ENCODE measurements around the gene HDAC11. TPM values are rescaled to one million over a fixed set of nuclear protein-coding genes. Genes with fewer than 3 reads are reported as not detected.

The HDAC11 gene
- total RNA-seq, 4 donors from 2014 or later, result 15.8 to 41.0 (median 32.2) TPM

DNA sequence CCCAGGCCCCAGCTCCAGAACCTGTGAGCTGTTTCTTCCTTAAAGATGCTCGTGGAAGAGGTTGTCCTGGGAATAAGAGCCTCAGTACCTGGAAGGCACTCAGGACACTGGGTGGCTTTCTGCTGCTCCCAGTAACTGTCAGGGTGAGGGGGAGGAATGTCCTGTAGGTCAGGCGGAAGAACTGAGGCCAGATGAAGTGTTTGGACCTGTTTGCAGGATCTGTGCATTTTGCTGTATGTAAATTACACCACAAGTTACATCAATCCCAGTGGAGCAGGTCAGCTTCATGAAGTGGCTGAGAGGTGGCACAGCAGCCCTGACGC is 27.1 kb downstream of the HDAC11 start:
- no peak for DNase-seq (ENCODE audit: extremely low spot score)
- H3K36me3 ChIP-seq, result peaks cover 4 to 38% (median 13%) of the 10 kb centered on the region in 4 donors
- H3K4me1 ChIP-seq, result peaks cover 0 to 13% (median 10%) of the 10 kb centered on the region in 4 donors
- H3K9me3 ChIP-seq, result no peaks in the 10 kb centered on the region
- intact Hi-C loops (cut with DNase I), result no loop called here
- TF ChIP-seq POLR2AphosphoS5 (IDR thresholded peaks at IDR 0.05) (no peak), POLR2A (IDR thresholded peaks at IDR 0.05; ENCODE audit: low read depth) (no peak), EP300 (IDR thresholded peaks at IDR 0.05) (no peak)
- TF ChIP-seq, protein P1, sequence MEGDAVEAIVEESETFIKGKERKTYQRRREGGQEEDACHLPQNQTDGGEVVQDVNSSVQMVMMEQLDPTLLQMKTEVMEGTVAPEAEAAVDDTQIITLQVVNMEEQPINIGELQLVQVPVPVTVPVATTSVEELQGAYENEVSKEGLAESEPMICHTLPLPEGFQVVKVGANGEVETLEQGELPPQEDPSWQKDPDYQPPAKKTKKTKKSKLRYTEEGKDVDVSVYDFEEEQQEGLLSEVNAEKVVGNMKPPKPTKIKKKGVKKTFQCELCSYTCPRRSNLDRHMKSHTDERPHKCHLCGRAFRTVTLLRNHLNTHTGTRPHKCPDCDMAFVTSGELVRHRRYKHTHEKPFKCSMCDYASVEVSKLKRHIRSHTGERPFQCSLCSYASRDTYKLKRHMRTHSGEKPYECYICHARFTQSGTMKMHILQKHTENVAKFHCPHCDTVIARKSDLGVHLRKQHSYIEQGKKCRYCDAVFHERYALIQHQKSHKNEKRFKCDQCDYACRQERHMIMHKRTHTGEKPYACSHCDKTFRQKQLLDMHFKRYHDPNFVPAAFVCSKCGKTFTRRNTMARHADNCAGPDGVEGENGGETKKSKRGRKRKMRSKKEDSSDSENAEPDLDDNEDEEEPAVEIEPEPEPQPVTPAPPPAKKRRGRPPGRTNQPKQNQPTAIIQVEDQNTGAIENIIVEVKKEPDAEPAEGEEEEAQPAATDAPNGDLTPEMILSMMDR (IDR thresholded peaks at IDR 0.05), result no peak
- H3K4me3 ChIP-seq, result no peak overlapping the region
- H3K27me3 ChIP-seq, result no peaks in the 10 kb centered on the region
- WGBS, result 71% methylated on average over 3 of the region's 3 CpGs
- H3K27ac ChIP-seq (replicated peaks in 1 of 4), result no peak overlapping the region

- no peaks in the 10 kb centered on the region for H3K27me3 ChIP-seq
- H3K4me1 ChIP-seq, result peaks cover 0 to 13% (median 10%) of the 10 kb centered on the region in 4 donors
- WGBS, result 34% methylated on average over 11 of the region's 20 CpGs
- H3K36me3 ChIP-seq, result peaks cover 4 to 33% (median 13%) of the 10 kb centered on the region in 4 donors
- H3K4me3 ChIP-seq, result no peak overlapping the region
- H3K9me3 ChIP-seq, result no peaks in the 10 kb centered on the region
- intact Hi-C loops (cut with DNase I), result no loop called here
- H3K27ac ChIP-seq (replicated peaks in 1 of 4), result no peak overlapping the region
- TF ChIP-seq EP300 (IDR thresholded peaks at IDR 0.05) (no peak), POLR2A (IDR thresholded peaks at IDR 0.05; ENCODE audit: low read depth) (no peak), POLR2AphosphoS5 (IDR thresholded peaks at IDR 0.05) (no peak)
- TF ChIP-seq, protein P1 (IDR thresholded peaks at IDR 0.05), result no peak
- DNase-seq (ENCODE audit: extremely low spot score), result no peak
Measured at GRCh38 chr3:13507570-13508339, 27.6 kb downstream of the HDAC11 start.

DNA sequence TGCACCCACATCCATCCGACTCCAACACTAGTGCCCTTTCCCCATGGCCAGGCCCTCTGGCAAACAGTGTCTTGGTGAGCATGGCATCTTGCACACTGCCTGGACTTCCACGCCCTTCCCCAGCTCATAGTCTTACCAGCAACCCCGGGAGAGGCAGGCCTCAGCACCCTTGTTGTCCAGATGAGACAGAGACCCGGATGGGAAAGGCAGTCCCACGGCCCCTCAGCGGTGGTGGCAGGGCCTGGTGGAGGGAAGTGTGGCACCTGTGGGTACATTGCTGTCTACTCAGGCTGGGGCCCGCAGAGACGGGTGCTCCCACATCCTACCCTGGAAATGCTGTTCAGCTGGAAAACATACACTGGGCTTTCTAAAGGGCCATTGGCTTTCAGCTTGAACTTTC is 28.4 kb downstream of the HDAC11 start:
- Histone ChIP-seq H3K4me1 (peaks cover 0 to 13% (median 10%) of the 10 kb centered on the region in 4 donors), H3K36me3 (peaks cover 0 to 25% (median 12%) of the 10 kb centered on the region in 4 donors), H3K27ac (replicated peaks in 1 of 4) (no peak overlapping the region), H3K27me3 (no peaks in the 10 kb centered on the region), H3K9me3 (no peaks in the 10 kb centered on the region), H3K4me3 (no peak overlapping the region)
- no peak for TF ChIP-seq POLR2A (IDR thresholded peaks at IDR 0.05; ENCODE audit: low read depth)
- TF ChIP-seq, protein P1 (IDR thresholded peaks at IDR 0.05), result no peak
- TF ChIP-seq EP300 (IDR thresholded peaks at IDR 0.05), result no peak
- no peak for TF ChIP-seq POLR2AphosphoS5 (IDR thresholded peaks at IDR 0.05)
- WGBS, result 89% methylated on average over 7 of the region's 8 CpGs
- no peak for DNase-seq (ENCODE audit: extremely low spot score)
- intact Hi-C loops (cut with DNase I), result no loop called here

DNA sequence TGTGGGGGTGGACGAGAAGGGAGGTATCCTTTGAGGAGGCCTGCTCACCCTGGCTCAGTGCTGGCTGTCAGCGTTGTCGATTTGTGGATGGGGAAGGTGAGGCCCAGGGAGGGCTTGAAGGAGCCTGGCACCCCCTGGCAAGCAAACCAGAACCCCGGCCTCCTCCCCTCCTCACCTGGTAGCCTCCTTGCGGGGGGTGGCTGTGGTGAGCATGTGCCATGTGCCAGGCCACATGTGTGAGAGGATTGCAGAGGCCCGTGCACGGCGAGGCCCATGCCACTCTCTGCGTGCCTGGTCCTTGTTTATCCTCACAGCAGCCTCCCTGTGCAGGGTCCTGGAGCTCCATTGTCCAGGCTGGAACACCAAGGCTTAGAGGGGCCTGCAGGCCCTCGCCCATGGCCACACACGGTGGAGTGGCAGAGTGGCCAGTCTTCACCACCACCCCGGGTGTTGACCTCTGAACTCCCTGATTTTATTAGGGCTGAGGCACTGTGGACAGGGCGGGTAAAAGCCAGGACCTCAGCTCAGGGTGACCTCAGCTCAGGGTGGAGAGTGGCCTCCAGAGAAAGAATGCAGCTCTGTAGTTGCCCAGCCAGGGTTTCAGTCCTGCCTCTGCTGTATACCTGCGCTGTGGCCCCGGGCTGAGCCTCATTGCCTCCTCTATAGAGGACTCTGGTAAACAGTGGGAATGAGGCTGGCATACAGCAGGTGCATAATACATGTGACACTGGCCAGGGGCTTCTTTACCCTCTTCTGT is 29.1 kb downstream of the HDAC11 start:
- intact Hi-C loops (cut with DNase I), result no loop called here
- Histone ChIP-seq H3K27me3 (no peaks in the 10 kb centered on the region), H3K36me3 (peaks cover 0 to 18% (median 6%) of the 10 kb centered on the region in 4 donors), H3K9me3 (no peaks in the 10 kb centered on the region), H3K4me1 (peaks cover 0 to 13% (median 10%) of the 10 kb centered on the region in 4 donors), H3K27ac (replicated peaks in 1 of 4) (no peak overlapping the region), H3K4me3 (no peak overlapping the region)
- DNase-seq (ENCODE audit: extremely low spot score), result no peak
- WGBS, result 87% methylated on average over 15 of the region's 15 CpGs
- TF ChIP-seq POLR2AphosphoS5 (IDR thresholded peaks at IDR 0.05) (no peak), POLR2A (IDR thresholded peaks at IDR 0.05; ENCODE audit: low read depth) (no peak), EP300 (IDR thresholded peaks at IDR 0.05) (no peak)
- TF ChIP-seq, protein P1 (IDR thresholded peaks at IDR 0.05), result no peak
